Measurements from ENCODE around the gene KRR1. TPM values are rescaled to one million over a fixed set of nuclear protein-coding genes. Genes with fewer than 3 reads are reported as not detected.

The KRR1 gene
- 68.0 and 76.8 TPM in 2 replicates for total RNA-seq (2022)
- Bru-seq, nascent RNA = percentile 94 among the genes with signal in this experiment
- BruChase-seq, experiment 1, labeled RNA remaining after a 6-hour chase = percentile 97 among the genes with signal in this experiment
- BruChase-seq, experiment 2, labeled RNA remaining after a 2-hour chase = percentile 95 among the genes with signal in this experiment
- long read RNA-seq, full-length matches to known transcripts = 83 of 103 reads
- long read RNA-seq, partial matches to known transcripts = 3 of 103 reads
- long read RNA-seq, other reads (novel, unspliced or antisense) = 17 of 103 reads

GRCh38 chr12:75511116-75512048 lies at the start of gene KRR1:
Gene KRR1, minus strand, starts transcription at chr12:75511609. Its CDS starts 12 bp downstream, at chr12:75511597.
- H3K9me3 Mint-ChIP-seq (ENCODE audit: unreplicated experiment) = no peaks in the 10 kb centered on the region
- CTCF ChIA-PET = interaction anchor here (0.6 to 2.3 kb wide), 9 partner anchors 14 to 947 kb away, joined by 3 to 12 read pairs (median 4); partner anchors contain the start of genes GLIPR1L1 and GLIPR1L2
- peak within 1 kb of the TSS; percentile 99 for H3K27ac Mint-ChIP-seq (ENCODE audit: low read depth, unreplicated experiment)
- POLR2A ChIA-PET = interaction anchor here (0.6 to 3.6 kb wide), 29 partner anchors 10 to 1325 kb away, joined by 3 to 41 read pairs (median 3); partner anchors contain the start of genes BBS10, CAPS2, GLIPR1 and GLIPR1L1
- no peak for TF ChIP-seq CTCF (IDR thresholded peaks at IDR 0.05; ENCODE audit: unreplicated experiment)
- intact Hi-C loops (cut with micrococcal nuclease) = loop anchor here (2.0 to 5.0 kb wide), 2 partner anchors 121 to 946 kb away; partner anchors contain the start of gene GLIPR1L2
- H3K36me3 Mint-ChIP-seq (ENCODE audit: insufficient read depth, unreplicated experiment) = peaks cover 6% of the 10 kb centered on the region
- BruUV-seq (replicated peaks) = no TSS peak
- no peaks in the 10 kb centered on the region for H3K27me3 Mint-ChIP-seq (ENCODE audit: insufficient read depth, unreplicated experiment)
- peaks cover 19% of the 10 kb centered on the region for H3K4me1 Mint-ChIP-seq (ENCODE audit: insufficient read depth, unreplicated experiment)
- peak within 1 kb of the TSS; percentile 100 for H3K4me3 Mint-ChIP-seq (ENCODE audit: unreplicated experiment)
- DNase-seq (ENCODE audit: unreplicated experiment) = peak; percentile 95

GRCh38 chr12:75560167-75560566 lies 48.8 kb upstream of the KRR1 start:
- no peak overlapping the region for H3K27ac Mint-ChIP-seq (ENCODE audit: low read depth, unreplicated experiment)
- peaks cover 3% of the 10 kb centered on the region for H3K9me3 Mint-ChIP-seq (ENCODE audit: unreplicated experiment)
- BruUV-seq (replicated peaks) = no TSS peak
- peak; percentile 18 for TF ChIP-seq CTCF (IDR thresholded peaks at IDR 0.05; ENCODE audit: unreplicated experiment)
- H3K4me1 Mint-ChIP-seq (ENCODE audit: insufficient read depth, unreplicated experiment) = peaks cover 6% of the 10 kb centered on the region
- H3K36me3 Mint-ChIP-seq (ENCODE audit: insufficient read depth, unreplicated experiment) = no peaks in the 10 kb centered on the region
- CTCF ChIA-PET = interaction anchor here (0.7 to 1.7 kb wide), 8 partner anchors 9 to 472 kb away, joined by 3 to 4 read pairs (median 4); partner anchors contain the start of gene PHLDA1
- POLR2A ChIA-PET = interaction anchor here (1.5 kb wide), 1 partner anchor 49 kb away, joined by 3 read pairs; the partner anchor contains the start of gene KRR1
- peak; percentile 25 for DNase-seq (ENCODE audit: unreplicated experiment)
- no peak overlapping the region for H3K4me3 Mint-ChIP-seq (ENCODE audit: unreplicated experiment)
- intact Hi-C loops (cut with micrococcal nuclease) = loop anchor here (2.0 kb wide), 1 partner anchor 471 kb away; the partner anchor contains the start of gene PHLDA1
- H3K27me3 Mint-ChIP-seq (ENCODE audit: insufficient read depth, unreplicated experiment) = no peaks in the 10 kb centered on the region

DNA sequence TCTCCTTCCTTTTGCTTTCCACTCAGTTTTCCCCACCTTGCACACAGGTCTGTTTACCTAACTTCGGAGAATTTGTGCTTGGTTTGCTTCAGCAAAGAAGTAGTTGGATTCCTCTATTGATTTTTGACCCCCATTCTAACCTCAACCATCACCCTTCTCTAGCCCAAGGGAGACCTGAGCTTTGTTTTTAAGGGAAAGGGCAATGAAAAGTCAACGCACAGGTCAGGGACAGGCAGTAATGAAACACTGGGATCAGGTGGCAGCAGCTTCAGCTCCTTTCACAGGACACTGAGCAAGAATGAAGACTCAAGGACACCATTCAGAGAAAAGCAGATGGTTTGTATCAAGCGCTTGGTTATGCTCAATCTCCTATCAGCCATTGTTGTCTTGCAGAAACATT lies 46.9 kb upstream of the KRR1 start:
- BruUV-seq (replicated peaks) = no TSS peak
- ChIA-PET POLR2A (interaction anchor here (0.7 kb wide), 1 partner anchor 475 kb away, joined by 5 read pairs; no protein-coding TSS in a partner anchor), CTCF (interaction anchor here (0.6 to 1.4 kb wide), 5 partner anchors 10 to 898 kb away, joined by 3 to 4 read pairs (median 3); no protein-coding TSS in a partner anchor)
- H3K4me1 Mint-ChIP-seq (ENCODE audit: insufficient read depth, unreplicated experiment) = peaks cover 6% of the 10 kb centered on the region
- DNase-seq (ENCODE audit: unreplicated experiment) = no peak
- no peak for TF ChIP-seq CTCF (IDR thresholded peaks at IDR 0.05; ENCODE audit: unreplicated experiment)
- H3K4me3 Mint-ChIP-seq (ENCODE audit: unreplicated experiment) = no peak overlapping the region
- H3K27ac Mint-ChIP-seq (ENCODE audit: low read depth, unreplicated experiment) = no peak overlapping the region
- H3K9me3 Mint-ChIP-seq (ENCODE audit: unreplicated experiment) = no peaks in the 10 kb centered on the region
- intact Hi-C loops (cut with micrococcal nuclease) = no loop called here
- no peaks in the 10 kb centered on the region for H3K36me3 Mint-ChIP-seq (ENCODE audit: insufficient read depth, unreplicated experiment)
- H3K27me3 Mint-ChIP-seq (ENCODE audit: insufficient read depth, unreplicated experiment) = no peaks in the 10 kb centered on the region
